NOMO-1 (cell line): ENCODE results near the gene SSRP1.
"Not testable (repeated sequence)": the region's sequence is repeated elsewhere in the genome, so short reads cannot be mapped to it uniquely, and the experiment has no call there.

ENCODE experiments used
- DNase-seq, 2 experiments: peaks; one replicate each; lab custom pipeline; 2025; ENCODE audit not compliant: unreplicated experiment in 2 of 2; lab: John Stamatoyannopoulos, UW

SSRP1 gene

DNA sequence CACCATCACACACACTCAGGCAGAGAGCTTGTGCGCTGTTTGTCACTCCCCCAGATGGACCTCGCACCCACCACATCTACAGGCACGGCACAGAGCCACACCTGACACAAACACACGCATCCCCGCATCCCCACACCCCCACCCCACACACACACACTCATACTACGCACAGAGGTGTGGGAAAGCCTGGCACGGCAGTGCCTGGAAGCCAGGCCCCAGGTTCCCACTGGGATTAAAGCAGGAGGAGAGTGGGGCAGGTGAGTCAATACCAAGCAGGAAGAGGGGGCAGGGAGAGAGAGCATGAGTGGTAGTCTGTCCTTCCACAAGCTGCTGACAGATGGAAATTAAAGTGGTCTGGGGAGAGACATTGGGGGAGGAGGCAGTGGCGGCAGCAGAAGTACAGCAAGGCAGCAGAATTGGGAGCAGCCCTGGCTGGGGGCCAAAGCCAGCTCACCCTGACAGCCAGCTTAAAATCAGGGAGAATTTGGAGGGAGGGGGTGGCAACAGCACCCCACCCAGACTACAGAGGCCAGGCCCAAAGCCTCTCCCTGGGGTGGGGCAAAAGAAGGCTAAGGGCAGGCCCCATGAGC, 31.6 kb downstream of the SSRP1 start:
- DNase-seq: no peak

GRCh38 chr11:57303280-57303989, 32.3 kb downstream of the SSRP1 start:
- DNase-seq: no peak

DNA sequence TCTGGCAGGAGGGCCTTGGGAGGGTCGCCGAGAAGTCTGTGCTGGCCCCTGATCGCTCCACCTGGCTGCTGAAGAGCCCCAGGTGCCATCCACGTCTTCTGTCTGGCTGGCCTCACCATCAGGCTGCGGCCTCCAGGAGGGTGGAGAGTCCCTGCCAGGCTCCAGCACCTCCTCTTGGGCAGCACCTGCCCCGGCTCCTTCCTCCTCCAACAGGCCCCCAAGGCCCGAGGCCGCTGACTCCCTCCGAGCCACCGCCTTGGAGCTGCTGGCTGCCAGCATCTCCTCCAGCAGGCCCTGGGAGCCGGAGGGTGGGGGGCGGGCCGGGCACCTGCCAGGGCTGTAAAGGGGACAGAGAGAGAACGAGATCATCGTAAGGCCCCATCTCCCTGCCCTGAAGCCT, 33.2 kb downstream of the SSRP1 start:
- no peak for DNase-seq

- no peak for DNase-seq
Observed at GRCh38 chr11:57301711-57302423, 33.8 kb downstream of the SSRP1 start.

DNA sequence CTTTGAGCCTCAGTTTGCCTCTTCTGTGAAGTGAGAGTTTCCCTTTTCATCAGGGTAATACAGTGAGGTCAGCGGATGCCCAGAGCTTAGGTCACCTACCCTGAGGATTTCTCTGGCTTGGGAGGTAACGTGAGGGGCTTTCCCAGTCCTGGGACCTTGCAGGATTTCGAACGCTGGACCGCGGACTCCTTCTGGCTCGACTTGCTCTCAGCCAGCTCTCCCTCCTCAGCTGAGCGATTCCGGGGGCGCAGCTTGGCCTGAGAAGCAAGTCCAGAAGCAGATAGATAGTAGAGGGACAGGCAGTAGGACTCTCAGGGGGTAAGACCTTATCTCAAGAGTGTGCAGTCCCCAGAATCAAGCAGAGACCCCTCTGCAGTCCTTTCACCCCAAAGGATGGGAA, 34.9 kb downstream of the SSRP1 start:
- no peak for DNase-seq

- no peak for DNase-seq
Observed at GRCh38 chr11:57299150-57299737, 36.4 kb downstream of the SSRP1 start.

- no peak for DNase-seq
Observed at GRCh38 chr11:57297221-57297620, 38.5 kb downstream of the SSRP1 start.

DNA sequence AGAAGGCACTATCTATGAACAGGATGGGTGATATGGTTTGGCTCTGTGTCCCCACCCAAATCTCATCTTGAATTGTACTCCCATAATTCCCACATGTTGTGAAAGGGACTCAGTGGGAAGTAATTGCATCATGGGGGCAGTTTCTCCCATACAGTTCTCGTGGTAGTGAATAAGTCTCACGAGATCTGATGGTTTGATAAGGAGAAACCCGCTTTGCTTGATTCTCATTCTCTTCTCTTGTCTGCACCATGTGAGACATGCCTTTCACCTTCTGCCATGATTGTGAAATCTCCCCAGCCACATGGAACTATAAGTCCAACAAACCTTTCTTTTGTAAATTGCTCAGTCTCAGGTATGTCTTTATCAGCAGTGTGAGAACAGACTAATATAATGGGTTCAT, 39.5 kb downstream of the SSRP1 start:
- DNase-seq: not testable (repeated sequence)

GRCh38 chr11:57294225-57295131, 41.2 kb downstream of the SSRP1 start:
- DNase-seq: no peak

DNA sequence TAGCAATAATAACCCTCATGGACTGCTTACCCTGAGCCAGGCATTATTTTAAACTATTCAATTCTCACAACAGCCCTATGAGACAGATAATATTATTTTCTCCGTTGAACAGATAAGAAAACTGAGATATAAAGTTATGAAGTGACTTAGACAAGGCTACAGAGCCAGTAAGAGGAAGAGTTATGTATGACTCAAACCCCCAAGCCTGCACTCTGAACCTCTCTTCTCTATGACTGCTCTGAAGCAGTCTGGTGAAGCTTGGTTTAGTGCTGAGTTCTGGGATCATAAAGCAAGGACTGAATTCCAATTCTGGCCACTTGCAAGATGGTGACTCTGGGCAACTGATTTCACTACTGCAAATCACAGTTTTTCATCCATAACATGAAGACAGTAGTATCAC, 45.4 kb downstream of the SSRP1 start:
- no peak for DNase-seq

GRCh38 chr11:57288771-57289579, 46.7 kb downstream of the SSRP1 start:
- no peak for DNase-seq

GRCh38 chr11:57287884-57288283, 47.8 kb downstream of the SSRP1 start:
- no peak for DNase-seq

- no peak for DNase-seq
Observed at GRCh38 chr11:57283231-57283990, 52.3 kb downstream of the SSRP1 start.

DNA sequence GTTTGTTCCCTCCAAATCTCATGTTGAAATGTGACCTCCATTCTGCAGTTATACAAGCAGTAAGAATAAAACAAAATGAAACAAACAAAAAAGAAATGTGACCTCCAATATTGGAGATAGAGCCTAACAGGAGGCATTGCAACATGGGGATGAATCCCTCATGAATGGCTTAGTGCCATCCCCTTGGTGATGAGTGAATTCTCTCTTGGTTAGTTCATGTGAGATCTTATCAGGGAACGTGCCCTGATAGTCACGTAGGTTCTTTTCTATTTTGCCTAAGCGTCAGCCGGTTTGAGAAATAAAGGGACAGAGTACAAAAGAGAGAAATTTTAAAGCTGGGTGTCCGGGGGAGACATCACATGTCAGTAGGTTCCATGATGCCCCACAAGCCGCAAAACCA, 54.1 kb downstream of the SSRP1 start:
- DNase-seq: not testable (repeated sequence)

DNA sequence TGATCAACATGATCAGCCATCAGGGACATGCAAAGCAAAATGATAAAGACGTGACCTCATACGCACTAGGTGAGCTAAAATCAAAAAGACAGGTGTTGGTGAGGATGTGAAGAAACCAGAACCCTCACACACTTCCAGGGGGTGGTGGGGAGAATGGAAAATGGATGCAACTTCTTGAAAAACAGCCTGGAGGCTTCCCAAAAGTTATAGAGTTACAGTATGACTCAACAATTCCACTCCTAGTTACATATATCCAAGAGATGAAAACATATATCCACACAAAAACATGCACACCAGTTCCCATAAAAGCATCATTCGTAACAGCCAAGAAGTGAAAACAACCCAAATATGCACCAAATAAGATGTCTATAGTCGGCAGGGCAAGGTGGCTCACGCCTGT, 56.6 kb downstream of the SSRP1 start:
- no peak for DNase-seq

GRCh38 chr11:57278721-57279095, 57.0 kb downstream of the SSRP1 start:
- DNase-seq: no peak

DNA sequence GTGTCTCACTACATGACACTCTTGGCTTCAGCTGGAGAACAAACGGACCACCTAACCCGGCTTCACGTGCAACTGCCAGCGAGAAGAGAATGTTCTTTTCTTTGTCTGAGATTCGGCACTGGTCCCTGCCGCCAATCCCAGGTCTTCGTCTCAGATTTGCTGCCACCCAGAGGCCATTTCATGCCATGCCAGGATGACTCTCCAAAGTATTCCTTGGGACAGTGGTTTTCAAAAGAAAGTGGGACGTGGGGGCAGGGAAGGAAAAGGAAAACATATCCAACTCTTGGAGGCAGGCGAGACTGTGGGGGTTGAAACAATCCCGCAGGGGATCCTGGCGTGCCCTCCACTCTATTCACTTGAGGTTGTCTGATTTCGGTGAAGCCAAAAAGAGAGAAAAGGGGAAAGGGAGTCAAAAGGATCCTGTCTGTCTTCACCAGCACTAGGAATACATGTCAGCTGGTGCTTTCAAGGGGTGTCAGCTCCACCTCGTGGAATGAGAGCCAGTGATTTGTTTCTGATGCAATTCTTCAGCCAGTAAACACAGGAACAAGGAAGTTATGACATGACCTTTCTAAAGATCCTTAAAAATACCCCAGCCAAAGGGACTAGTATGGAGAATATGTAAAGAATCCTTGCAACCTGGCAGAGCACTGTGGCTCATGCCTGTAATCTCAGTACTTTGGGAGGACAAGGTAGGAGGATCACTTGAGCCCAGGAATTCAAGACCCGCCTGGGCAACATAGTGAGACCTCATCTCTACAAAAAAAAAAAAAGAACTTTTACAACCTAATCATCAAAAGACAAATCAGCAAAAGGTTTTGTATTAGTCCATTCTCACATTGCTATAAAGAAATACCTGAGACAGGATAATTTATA, 57.6 kb downstream of the SSRP1 start:
- DNase-seq: peak; percentile 4 to 22

GRCh38 chr11:57276971-57277675, 58.6 kb downstream of the SSRP1 start:
- DNase-seq: peak; percentile 47 to 50
